Loucy (cell line): ENCODE results near the gene CD209.

Experiments used
- CTCF ChIP-seq: fragments of 200-600 bp; sonication (generic); conservative IDR thresholded peaks from 2 replicates; pipeline ENCODE4 v1.5.1; 2014; ENCODE audit warnings: mild to moderate bottlenecking, antibody characterized with exemption, low read length
- EZH2phosphoT487 ChIP-seq: fragments of 200-600 bp; IDR thresholded peaks from 2 replicates; pipeline ENCODE4 v1.6.1; 2018; ENCODE audit warnings: antibody characterized with exemption, mild to moderate bottlenecking, moderate library complexity, borderline replicate concordance

- no peak for TF ChIP-seq CTCF
- TF ChIP-seq EZH2phosphoT487, result no peak
Observed at GRCh38 chr19:7740682-7741054, 6.7 kb downstream of the CD209 start.
